ENCODE results near the gene HPS5.

- TF ChIP-seq CTCF (IDR thresholded peaks at IDR 0.05; ENCODE audit: extremely low read depth in 1 of 2, insufficient read depth in 1 of 2, low read depth in 1 of 2, low read length in 2 of 2) (no peak), POLR2A (IDR thresholded peaks at IDR 0.05; ENCODE audit: low read depth, low read length) (no peak), EZH2 (IDR thresholded peaks at IDR 0.05; ENCODE audit: borderline replicate concordance, low read depth, low read length, severe bottlenecking) (no peak), MYC (IDR thresholded peaks at IDR 0.05; ENCODE audit: low read depth, low read length) (no peak), JUN (IDR thresholded peaks at IDR 0.05; ENCODE audit: borderline replicate concordance, insufficient read depth, insufficient read length, low read depth) (no peak), MAX (IDR thresholded peaks at IDR 0.05; ENCODE audit: insufficient read depth, insufficient read length) (no peak), GATA2 (IDR thresholded peaks at IDR 0.05; ENCODE audit: insufficient read depth, insufficient read length, low read depth, low read length) (no peak)
These were observed 7.8 kb downstream of the HPS5 start for GRCh38 chr11:18313965-18314763.

Data from endothelial cell of umbilical vein (primary cell).